Measurements from ENCODE around the gene UNG. TPM values are rescaled to one million over a fixed set of nuclear protein-coding genes. Genes with fewer than 3 reads are reported as not detected.

Gene UNG
- polyA plus RNA-seq, 1 of the 3 experiments (the other 2 are of a cell fraction) = 33.2 TPM

DNA sequence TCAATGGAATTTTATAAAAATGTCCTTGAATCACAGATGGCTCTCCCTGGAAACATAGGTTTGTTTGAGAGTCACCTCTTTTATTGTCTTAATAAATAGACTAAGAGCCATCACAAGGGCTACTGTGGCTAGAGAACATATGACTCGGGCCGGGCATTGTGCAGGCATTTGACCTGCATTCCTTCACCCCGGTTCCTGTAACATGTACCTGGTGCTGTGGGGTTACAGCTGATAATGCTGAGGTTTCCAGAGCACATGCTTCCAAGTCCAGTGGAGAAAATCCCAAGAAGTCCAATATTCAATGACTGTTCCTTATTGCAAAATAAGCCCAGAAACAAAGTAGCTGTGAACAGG is 18.0 kb downstream of the UNG start (continued):
- TF ChIP-seq, protein P1, sequence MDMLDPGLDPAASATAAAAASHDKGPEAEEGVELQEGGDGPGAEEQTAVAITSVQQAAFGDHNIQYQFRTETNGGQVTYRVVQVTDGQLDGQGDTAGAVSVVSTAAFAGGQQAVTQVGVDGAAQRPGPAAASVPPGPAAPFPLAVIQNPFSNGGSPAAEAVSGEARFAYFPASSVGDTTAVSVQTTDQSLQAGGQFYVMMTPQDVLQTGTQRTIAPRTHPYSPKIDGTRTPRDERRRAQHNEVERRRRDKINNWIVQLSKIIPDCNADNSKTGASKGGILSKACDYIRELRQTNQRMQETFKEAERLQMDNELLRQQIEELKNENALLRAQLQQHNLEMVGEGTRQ (IDR thresholded peaks at IDR 0.05; ENCODE audit: borderline replicate concordance, low read depth, low read length) = no peak
- no peak for TF ChIP-seq NRF1 (IDR thresholded peaks at IDR 0.05; ENCODE audit: low read depth, low read length)

GRCh38 chr12:109115758-109116610 is 18.6 kb downstream of the UNG start, which contains the start of gene ACACB:
Gene ACACB (plus strand): TSS chr12:109116587. CDS start chr12:109139406, 22,819 bp downstream.
- Histone ChIP-seq H4K20me1 (ENCODE audit: insufficient read depth) (no peaks in the 10 kb centered on the region), H3K27ac (ENCODE audit: low read depth in 2 of 2, low read length in 1 of 2) (peak within 1 kb of the TSS in 1 of 2 experiments; percentile 66; a peak in 2 of 4 replicates), H3F3A (replicated peaks; ENCODE audit: insufficient read depth) (peaks cover 8% of the 10 kb centered on the region), H3K9me2 (no peaks in the 10 kb centered on the region), H3K9me3 (no peaks in the 10 kb centered on the region), H3K4me3 (ENCODE audit: low read depth in 2 of 2, low read length in 1 of 2) (no peak within 1 kb of the TSS), H3K9ac (no peak within 1 kb of the TSS), H3K36me3 (replicated peaks in 1 of 2; ENCODE audit: control insufficient read depth in 1 of 2, insufficient read depth in 2 of 2, low read length in 1 of 2) (no peaks in the 10 kb centered on the region), H2AFZ (ENCODE audit: low read depth) (no peak within 1 kb of the TSS), H3K4me1 (ENCODE audit: control insufficient read depth in 1 of 2, insufficient read depth in 2 of 2, low read depth in 1 of 2, low read length in 1 of 2) (peaks cover 3 to 20% of the 10 kb centered on the region in 2 experiments; a peak in 2 of 4 replicates), H3K79me2 (ENCODE audit: insufficient read depth) (no peaks in the 10 kb centered on the region), H3K4me2 (no peak within 1 kb of the TSS), H3K27me3 (ENCODE audit: insufficient read depth) (no peaks in the 10 kb centered on the region)
- ChIA-PET POLR2A (no interaction called here), CTCF (interaction anchor here (1.0 to 9.1 kb wide), 7 partner anchors 14 to 275 kb away, joined by 3 to 86 read pairs (median 4); partner anchors contain the start of gene ALKBH2)
- DNase-seq = peak; percentile 62
- 76% methylated on average over 12 of the region's 14 CpGs for WGBS (ENCODE audit: low lambda C conversion rate)
- TF ChIP-seq RCOR1 (IDR thresholded peaks at IDR 0.05; ENCODE audit: low read length) (no peak), RAD21 (IDR thresholded peaks at IDR 0.05; ENCODE audit: low read length) (0 out of 2 replicates have a peak, but pooled peaks have one; percentile 12), GATA2 (CRISPR knock-in tag; IDR thresholded peaks at IDR 0.05) (peak; percentile 56), TEAD4 (IDR thresholded peaks at IDR 0.05; ENCODE audit: borderline replicate concordance, insufficient read depth) (no peak), EP300 (IDR thresholded peaks at IDR 0.05; ENCODE audit: borderline replicate concordance in 1 of 2, low read depth in 1 of 2, low read length in 1 of 2) (peak in 1 of 2 experiments; percentile 49; a peak in 1 of 4 replicates), EZH2phosphoT487 (IDR thresholded peaks at IDR 0.05; ENCODE audit: borderline replicate concordance, low read depth) (no peak)

GRCh38 chr12:109116611-109116949 is 19.2 kb downstream of the UNG start:
- Histone ChIP-seq H3K9me3 (no peaks in the 10 kb centered on the region), H3K9me2 (no peaks in the 10 kb centered on the region), H3K4me2 (no peak overlapping the region), H3K27ac (ENCODE audit: low read depth in 2 of 2, low read length in 1 of 2) (peak overlapping the region in 1 of 2 experiments; percentile 66; a peak in 2 of 4 replicates), H3K4me1 (ENCODE audit: control insufficient read depth in 1 of 2, insufficient read depth in 2 of 2, low read depth in 1 of 2, low read length in 1 of 2) (peaks cover 3 to 20% of the 10 kb centered on the region in 2 experiments; a peak in 2 of 4 replicates), H3F3A (replicated peaks; ENCODE audit: insufficient read depth) (peaks cover 3% of the 10 kb centered on the region), H3K4me3 (ENCODE audit: low read depth in 2 of 2, low read length in 1 of 2) (no peak overlapping the region), H3K27me3 (ENCODE audit: insufficient read depth) (no peaks in the 10 kb centered on the region), H3K36me3 (replicated peaks in 1 of 2; ENCODE audit: control insufficient read depth in 1 of 2, insufficient read depth in 2 of 2, low read length in 1 of 2) (no peaks in the 10 kb centered on the region), H3K9ac (no peak overlapping the region), H4K20me1 (ENCODE audit: insufficient read depth) (no peaks in the 10 kb centered on the region), H3K79me2 (ENCODE audit: insufficient read depth) (no peaks in the 10 kb centered on the region), H2AFZ (ENCODE audit: low read depth) (no peak overlapping the region)
- ChIA-PET CTCF (interaction anchor here (1.2 to 9.1 kb wide), 4 partner anchors 15 to 275 kb away, joined by 3 to 86 read pairs (median 4); partner anchors contain the start of gene ALKBH2), POLR2A (no interaction called here)
- DNase-seq = no peak
- WGBS (ENCODE audit: low lambda C conversion rate) = 73% methylated on average over 12 of the region's 12 CpGs
- no peak for TF ChIP-seq TCF12 (IDR thresholded peaks at IDR 0.05)
- TF ChIP-seq RCOR1 (IDR thresholded peaks at IDR 0.05; ENCODE audit: low read length) = no peak
- TF ChIP-seq RAD21 (IDR thresholded peaks at IDR 0.05; ENCODE audit: low read length) = no peak
- no peak for TF ChIP-seq MXI1 (IDR thresholded peaks at IDR 0.05; ENCODE audit: low read depth, low read length)
- TF ChIP-seq IRF3 (IDR thresholded peaks at IDR 0.05; ENCODE audit: low read depth, low read length) = no peak
- TF ChIP-seq TEAD4 (IDR thresholded peaks at IDR 0.05; ENCODE audit: borderline replicate concordance, insufficient read depth) = no peak
- TF ChIP-seq, protein P2, sequence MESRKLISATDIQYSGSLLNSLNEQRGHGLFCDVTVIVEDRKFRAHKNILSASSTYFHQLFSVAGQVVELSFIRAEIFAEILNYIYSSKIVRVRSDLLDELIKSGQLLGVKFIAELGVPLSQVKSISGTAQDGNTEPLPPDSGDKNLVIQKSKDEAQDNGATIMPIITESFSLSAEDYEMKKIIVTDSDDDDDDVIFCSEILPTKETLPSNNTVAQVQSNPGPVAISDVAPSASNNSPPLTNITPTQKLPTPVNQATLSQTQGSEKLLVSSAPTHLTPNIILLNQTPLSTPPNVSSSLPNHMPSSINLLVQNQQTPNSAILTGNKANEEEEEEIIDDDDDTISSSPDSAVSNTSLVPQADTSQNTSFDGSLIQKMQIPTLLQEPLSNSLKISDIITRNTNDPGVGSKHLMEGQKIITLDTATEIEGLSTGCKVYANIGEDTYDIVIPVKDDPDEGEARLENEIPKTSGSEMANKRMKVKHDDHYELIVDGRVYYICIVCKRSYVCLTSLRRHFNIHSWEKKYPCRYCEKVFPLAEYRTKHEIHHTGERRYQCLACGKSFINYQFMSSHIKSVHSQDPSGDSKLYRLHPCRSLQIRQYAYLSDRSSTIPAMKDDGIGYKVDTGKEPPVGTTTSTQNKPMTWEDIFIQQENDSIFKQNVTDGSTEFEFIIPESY (IDR thresholded peaks at IDR 0.05; ENCODE audit: borderline replicate concordance, low read depth) = no peak
- no peak for TF ChIP-seq CTCF (IDR thresholded peaks at IDR 0.05)
- no peak for TF ChIP-seq GABPA (IDR thresholded peaks at IDR 0.05; ENCODE audit: low read depth)
- no peak for TF ChIP-seq CHD2 (IDR thresholded peaks at IDR 0.05; ENCODE audit: low read length, partially characterized antibody)
- TF ChIP-seq FOSL2 (IDR thresholded peaks at IDR 0.05; ENCODE audit: borderline replicate concordance, low read depth) = no peak
- TF ChIP-seq YY1 (IDR thresholded peaks at IDR 0.05; ENCODE audit: low read depth) = no peak

Data from SK-N-SH (cell line).